Hematopoietic multipotent progenitor cell treated with erythropoietin and hydrocortisone succinate and interleukin-3 and kit ligand, for 4 days (in vitro differentiated cells): ENCODE measurements around the gene PLA2G6.

Source experiments
- DNase-seq: peaks from one replicate; pipeline ENCODE4 v3.0.0-alpha.2; 2015

The PLA2G6 gene

DNA sequence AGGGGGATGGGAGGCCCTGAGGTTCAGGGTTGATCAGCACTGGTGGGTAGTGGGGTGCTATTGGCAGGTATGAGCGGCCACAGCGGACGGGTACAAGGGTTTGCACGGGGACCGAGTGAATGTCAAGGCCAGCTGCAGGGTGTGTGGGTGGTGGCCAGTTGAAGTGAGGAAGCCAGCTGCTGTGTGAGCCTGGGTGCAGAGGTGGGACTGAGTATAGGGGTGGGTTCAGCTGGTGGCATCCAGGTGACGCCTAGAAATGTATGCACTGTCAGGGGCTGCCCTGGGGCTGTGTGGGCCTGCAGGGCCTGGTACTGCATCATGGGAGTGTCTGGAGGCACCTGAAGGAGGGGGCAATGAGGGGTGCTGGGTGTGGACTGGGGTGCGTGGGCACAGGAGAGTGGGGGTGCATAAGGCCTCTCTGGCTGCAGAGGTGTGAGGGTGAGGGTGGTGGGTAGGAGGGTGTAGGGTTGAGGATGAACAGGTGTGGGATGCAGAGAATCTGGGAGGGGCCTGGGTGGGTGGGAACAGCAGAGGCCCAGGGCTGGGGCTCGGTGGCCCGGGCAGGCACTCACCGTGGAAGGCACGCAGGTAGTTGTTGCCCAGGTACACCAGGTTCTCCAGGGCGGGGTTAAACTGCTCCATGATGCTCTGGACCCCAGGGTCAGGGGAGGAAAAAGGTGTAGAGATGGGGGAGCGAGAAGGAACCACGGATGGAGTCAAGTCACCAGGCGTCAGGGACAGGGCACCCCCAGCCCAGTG lies 72.9 kb downstream of the PLA2G6 start:
- no peak for DNase-seq

DNA sequence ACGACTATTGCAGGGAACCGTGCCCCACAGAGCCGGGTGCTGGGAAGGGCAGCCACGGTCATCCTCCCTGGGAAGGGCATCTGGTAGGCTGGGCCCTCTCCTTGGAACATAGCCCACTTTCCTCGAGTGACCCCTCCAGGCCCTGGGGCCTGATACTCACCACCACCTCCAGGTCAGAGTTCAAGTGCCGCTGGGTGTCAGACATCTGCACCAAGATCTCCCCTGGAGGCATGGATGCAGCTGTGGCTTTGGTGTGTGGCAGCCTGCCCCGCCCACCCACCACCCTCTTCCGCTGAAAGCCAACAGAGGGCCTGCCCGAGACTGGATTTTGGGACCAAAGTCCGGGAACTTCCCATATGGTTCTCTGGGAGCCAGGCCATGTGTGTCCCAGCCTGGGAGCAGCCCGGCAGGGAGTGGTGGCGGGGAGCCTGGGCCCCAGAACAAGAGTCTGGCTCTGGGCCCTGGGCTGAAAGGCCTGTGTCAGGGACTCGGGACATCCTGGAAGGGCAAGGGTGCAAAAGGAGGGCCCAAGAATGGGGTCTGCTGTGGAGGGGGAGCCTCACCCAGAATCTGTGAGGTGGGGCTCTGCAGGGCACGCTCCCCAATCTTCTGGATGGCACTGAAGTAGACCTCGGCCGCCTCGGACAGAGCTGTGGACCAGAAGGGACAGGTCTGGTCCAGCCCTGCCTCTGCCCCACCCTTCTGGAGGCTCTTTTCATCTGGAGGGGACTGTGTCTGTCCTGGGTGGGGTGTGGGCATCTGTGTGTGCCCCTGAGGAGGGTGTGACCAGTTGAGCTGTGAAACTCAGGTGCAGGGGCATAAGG lies 73.7 kb downstream of the PLA2G6 start:
- no peak for DNase-seq

DNA sequence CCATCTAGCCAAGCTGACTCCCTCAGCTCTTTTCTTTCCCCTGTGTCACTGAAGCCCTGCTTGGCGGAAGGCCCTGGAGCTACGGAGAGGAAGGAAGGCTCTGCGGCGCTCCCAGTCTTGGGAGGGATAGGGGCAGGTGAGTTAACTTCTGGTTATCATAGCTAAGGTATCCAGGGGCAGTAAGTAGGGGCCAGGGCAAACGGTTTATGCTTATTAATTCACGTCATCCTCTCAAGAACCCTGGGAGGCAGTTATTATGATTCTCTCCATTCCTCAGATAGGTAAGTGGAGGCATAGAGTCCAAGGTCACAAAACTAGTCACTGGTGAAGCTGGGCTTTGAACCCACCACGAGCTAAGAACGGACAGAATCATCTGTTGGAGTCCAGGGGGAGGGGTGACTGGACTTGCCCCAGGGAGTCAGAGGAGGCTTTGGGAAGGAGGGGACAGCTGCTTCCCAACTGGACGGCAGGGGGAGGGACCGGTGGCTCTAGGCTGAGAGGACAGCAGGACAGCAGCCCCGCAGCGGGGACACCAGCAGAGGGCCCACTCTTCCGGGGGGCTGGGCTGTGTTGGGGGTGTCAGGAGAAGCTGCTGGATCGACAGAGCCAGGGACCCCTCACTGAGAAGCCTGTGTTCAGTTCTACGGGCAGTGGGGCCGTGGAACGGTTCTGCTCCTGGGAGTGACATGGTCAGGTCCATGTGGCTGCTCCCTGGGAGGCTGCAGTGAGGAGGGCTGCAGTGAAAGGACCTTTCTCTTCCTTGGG lies 74.6 kb downstream of the PLA2G6 start:
- no peak for DNase-seq

DNA sequence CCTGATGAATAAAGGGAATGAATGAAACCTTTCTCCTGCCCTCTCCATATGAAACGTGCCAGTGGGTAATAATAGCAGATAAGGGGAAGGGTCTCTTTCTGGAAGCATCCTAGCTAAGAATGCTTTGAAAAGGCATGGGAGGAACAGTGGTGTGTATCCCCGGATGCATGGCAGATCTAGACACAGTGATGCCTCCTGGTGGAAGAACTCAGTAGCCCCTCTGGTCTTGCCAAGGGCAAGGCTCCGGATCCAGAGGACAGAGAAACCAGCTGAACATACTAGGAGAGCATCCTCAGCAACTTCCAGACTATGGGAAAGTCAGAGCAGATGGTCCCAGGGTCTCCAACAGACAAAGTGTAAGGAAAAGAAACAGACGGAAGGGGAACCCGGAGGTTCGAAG lies 77.5 kb downstream of the PLA2G6 start:
- DNase-seq: peak; percentile 49

DNA sequence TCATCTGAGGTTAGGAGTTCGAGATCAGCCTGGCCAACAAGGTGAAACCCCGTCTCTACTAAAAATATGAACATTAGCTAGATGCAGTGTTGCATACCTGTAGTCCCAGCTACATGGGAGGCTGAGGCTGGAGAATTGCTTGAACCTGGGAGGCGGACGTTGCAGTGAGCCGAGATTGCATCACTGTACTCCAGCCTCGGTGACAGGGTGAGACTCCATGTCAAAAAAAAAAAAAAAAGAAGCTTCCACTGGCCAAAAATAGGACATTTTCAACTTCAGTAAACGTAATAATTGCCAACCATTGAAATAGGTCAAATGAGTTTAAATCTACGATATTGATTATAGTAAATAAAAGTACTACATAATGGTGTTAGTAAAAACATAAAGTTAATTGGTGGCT lies 78.0 kb downstream of the PLA2G6 start:
- DNase-seq: no peak

DNA sequence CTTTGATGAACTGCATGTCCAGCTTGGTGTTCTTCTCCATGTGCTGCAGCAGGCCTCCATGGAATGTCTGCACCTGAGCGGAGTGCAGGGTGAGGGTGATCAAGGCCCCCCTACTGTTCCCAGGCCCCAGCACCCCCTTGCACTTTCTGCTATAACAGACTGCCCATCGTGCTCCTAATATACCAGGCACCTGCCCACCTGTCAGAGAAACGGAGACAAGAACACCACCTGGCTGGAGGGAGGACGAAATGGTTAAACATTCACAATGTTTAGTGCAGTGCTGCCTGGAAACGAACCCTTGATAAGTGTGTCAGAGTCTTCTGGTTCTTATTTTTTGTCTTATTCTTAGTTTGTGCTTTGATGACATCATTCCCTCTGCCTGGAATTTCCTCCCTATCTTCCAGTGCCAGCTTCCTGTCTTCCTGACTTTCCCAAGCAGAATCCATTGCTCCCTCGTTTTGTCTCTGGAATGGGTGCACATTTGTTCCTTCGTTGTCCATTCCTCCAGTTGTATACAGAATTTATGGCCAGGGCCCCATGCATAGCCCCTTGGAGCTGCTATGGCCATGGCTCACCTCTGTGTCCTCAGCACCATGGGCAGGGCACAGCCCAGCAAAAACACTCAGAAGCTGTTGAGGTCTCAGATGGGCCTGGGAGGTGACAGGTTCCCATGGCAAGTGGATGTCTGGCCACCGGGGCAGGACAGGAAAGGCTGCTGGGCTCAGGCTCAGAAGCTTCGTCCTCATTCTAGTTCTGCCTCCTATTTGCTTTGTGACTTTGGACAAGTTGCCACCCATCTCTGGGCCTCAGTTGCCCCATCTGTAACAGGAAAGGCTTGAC lies 83.0 kb downstream of the PLA2G6 start:
- no peak for DNase-seq

DNA sequence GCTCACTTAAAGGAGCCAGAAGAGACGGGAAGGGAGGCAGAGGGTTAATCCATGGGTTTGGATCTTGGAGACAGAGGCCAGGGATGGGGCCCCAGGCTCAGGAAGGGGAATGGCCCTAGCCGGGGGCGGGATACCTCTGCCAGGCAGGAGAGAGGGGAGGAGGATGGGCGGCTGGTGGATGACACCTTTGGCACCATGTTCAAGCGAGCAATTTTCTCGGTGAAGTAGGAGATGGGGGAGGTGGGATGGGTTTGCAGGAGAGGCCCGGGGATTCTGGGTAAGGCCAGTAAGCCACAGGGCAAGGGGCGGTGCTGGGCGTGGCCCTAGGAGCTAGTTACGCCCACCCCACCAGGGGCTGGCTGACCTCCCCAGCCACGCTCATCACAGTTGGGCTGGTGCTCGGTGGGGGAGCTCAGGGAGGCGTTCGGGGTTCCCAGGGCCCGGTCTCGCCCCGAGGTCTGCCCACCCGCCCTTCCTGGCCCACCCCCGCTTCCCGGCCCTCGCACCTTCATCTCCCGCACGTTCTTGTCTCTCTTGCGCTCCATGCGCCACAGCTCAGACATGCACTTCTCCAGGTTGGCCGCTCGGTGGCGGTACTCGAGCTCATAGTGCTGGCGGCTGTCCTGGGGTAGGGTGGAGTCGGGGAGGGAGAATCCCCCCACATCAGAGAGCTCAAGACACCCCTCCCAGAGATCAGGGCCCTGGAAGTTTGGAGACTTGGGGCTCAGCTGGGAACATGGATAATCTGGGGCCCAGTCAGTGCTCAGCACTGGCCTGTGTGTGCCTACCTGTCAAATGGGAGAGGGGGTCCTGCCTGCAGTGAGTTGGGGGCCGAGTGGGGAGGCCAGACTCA lies 83.8 kb downstream of the PLA2G6 start:
- DNase-seq: peak; percentile 61

DNA sequence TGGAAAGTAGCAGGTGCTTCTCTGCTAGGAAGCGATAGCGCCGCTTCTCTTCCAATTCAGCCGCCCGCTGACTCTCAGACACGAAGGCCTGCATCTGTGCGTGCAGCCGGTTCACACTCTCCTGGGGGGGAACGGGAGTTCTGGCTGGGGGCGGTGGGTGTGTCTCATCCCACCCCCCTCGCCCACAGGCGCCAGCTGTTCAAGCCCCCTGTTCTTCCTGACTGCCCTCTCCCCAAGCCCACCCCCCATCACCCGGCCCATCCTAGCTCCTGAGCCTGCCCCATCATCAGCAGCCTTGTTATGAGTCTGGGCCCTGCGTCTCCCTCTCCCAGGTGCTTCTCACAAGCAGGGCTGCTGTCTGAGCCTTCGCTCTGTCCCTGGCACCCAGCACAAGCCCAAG lies 84.6 kb downstream of the PLA2G6 start:
- DNase-seq: no peak

DNA sequence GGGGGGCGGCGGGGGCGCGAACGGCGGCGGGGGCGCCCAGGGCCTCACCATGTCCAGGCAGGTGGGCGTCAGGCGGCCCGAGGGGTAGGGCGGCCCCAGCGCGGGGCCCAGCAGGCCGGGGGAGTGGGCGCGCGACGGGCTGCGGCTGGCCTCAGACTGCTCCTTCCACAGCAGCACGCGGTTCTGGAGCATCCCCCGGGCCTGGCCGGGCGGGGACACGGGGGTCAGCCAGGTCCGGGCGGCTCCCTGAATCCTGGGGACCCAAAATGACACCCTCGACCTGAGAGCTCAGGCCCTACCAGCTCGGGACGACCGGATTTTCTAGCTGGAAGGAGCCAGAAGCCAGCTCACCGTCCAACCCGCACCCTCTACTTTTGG lies 92.2 kb downstream of the PLA2G6 start:
- DNase-seq: no peak

DNA sequence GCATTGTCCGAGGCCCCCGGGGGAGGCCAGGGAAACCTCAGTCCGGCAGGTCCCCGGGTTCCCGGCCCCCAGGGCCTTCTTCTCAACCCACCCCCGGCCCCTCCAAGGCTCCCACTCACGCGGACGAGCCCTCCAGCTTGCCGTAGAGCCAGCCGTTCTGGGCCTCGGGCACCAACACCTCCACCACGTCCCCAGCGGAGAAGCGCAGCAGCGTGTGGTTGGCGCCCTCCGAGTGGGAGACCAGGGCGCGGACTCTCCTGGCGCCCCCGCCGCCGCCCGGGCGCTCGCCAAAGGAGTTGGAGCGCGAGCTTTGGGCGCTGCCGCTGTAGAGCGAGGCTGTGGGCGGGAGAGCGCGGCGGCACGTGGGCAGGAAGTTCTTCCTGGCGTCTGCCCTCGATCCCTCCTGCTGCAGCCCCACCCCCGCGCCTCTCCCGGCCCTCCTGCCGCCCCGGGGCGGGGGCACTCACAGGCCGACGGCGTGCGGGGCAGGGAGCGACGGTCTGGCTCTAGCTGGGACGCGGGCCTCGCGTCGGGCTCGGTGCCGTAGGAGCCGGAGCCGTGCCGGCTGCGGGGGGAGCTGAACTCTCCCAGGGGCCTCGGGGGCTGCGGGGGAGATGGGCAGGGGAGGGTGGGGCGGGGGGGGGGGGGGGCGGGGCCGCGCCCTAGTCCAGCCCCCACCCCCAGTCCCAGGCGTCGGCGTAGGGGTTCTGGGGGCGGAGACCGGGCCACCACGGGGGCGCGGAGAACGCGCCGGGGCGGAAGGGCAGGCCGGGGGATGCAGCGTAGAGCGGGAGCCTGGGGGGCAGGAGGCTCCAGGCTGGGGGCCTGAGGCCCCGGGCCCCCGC lies 92.8 kb downstream of the PLA2G6 start:
- DNase-seq: no peak

DNA sequence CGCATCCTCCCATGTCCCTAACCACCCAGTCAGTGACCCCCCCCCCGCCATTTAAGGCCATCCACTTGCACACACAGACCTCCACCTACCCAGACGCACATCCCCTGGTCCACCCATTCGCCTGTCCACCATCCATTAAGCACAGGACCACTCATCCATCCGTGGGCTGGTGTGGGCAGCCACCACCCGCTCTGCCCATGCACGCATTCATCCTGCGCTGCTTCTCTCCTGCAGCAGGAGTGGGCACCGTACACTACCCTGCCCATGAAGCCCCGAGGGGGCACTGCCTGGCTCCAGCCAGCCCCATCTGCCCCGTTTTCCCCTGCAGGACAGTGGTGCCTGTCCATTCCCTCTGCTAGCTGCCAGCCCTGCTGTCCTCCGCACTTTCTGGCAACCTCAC lies 93.8 kb downstream of the PLA2G6 start:
- no peak for DNase-seq

DNA sequence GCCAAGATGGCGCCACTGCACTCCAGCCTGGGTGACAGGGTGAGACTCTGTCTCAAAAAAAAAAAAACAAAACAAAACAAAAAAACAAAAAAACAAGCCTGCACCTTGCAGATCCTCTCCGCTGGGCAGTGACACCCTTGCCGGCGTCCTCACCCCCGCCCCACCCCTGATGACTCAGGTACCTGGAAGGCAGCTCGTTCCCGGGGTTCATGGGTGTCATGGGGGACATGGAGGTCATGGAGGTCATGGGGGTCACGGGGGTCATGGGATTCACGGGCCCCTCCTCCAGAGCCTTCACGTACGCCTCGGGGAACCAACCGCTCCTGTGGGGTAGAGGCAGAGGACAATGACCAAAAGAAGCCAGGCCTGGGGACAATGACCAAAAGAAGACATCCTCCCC lies 94.7 kb downstream of the PLA2G6 start:
- DNase-seq: no peak

DNA sequence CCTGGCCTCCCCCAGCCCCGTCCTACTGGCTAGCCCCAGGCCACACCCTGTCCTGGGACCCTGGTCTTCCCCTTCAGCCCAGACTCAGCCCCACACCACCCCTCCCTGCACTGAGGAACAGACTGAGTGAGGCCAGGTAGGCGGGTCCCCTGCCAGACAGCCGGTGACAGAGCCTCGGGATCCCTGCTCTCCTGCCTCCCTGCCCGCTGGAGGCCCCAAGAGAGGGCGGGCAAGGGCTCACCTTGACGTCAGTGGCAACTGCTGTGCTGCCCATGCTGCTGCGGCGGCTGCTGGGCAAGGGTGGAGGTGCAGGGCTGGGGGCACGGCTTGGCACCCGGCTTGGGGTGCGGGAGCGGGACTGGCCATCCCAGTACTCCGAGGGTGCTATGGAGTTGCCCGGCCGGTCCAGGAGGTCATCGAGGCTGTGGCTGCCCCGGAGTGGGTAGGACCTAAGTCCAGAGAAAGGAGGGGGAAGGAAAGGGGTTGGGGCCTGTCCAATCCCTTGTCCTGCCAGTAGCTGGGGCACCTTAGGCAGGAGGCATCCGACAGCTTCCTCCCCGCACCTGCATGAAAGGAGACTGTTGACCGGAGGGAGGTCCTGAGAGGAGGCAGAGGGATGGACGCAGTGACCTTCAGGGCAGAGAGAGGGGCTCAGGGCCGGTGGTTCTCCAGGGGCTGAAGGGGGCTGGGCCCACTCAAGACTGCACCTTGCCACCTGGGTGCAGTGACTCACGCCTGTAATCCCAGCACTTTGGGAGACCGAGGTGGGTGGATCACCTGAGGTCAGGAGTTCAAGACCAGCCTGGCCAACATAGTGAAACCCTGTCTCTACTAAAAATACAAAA lies 95.4 kb downstream of the PLA2G6 start:
- no peak for DNase-seq

DNA sequence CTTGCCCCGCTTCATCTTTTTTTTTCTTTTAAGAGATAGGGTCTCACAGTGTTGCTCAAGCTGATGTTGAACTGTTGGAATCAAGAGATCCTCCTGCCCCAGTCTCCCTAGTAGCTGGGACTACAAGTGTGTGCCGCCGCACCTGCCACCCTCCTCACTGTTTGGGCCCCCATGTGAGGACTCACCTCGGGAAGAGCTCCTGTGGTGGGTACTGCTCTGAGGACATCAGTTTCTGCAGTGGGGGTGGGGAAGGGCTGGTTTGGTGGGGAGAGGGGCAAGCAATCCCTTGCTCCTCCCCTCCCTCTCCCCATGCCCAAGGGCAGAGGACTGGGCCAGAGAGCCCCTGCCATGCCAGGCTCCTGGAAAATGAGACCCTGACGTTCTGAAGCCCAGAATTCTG lies 96.1 kb downstream of the PLA2G6 start:
- no peak for DNase-seq

DNA sequence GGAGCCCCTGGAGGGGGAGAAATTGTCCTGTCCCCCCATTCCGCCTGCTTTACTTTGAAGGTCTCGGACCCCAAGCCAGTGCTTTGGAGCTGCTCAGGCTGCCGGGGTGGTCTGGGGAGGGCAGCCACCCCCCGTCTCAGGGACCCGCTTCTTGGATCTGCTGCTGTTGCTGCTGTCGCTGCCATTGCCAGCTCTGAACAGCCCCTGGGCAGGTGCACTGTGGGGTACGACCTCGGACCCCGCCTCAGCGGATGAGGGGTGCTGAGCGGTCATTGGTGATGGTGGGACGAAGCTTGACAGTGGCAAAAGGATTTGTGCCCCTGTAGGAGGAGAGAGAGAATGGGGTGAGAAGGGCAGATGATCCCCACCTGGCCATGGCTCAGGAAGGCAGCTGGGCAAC lies 96.6 kb downstream of the PLA2G6 start:
- no peak for DNase-seq

DNA sequence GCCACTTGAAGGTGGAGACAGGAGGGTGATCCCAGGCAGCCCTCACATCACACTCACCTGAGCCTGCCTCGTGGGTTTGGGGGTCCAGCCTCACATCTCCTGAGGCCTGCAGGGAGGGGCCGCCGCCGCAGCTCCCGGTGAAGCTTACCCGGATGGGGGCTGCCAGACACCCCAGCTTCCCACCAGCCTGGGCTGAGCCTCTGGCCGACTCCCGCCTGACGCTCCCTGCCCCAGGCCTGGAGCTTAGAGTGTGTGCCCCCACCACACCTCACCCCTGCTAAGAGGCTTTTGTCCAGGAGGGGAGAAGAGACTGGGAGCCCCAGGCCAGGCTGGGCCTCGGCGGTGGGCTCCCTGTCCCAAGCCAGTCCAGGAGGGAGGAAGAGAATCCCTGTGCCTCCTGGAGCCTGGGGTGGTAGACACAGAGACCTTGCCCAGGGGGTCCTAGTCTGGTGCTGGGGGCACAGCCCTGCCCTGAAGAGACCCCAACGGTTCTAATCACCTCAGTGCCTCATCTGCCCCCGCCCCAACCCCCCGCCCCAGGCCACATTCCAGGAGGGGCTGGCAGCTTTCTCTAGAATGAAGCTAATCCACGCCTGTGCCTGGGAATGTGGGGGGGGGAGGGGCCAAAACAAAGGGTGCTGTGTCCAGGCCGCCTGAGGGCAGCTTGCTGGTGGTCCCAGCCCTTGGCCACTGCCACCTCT lies 97.5 kb downstream of the PLA2G6 start, which contains the start of gene SLC16A8:
SLC16A8 (minus strand) TSS at position 254 of the 701 bp plus-strand sequence. CDS start 1,311 bp downstream, outside the sequence.
- no peak for DNase-seq

DNA sequence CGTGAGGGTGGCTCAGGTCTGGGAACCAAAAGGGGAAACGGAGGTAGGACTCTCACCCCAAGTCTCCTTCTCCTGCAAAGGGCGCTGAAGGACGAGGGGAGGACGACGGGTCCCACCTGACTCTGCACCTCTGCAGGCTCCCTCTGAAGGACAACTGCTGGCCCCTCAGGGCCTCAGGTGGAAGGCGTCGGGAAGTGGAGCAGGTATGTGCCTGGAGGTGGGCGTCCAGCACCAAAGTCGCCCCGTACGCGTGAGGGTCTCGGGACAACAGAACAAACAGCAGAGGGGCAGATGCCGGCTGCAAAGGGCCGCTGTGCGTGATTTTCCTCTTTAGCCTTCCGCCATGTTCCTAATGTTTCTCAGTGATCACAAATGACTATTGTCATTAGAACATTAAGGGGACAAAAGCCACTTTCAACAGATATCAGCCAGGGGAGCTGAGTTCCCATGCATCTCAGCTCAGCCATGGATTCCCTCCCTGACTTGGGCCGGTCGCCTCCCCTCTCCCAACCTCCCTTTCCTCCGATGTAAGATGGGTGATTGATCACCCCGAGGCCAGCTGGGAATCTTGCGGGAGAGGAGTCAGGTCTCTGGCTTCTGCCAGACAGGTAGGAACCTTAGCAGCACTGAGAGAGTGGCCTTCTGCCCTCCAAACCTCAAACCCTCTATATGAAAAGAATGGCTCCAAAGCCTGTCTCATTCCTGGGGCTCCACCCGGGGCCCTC lies 98.5 kb downstream of the PLA2G6 start:
- no peak for DNase-seq
